Motor neuron (in vitro differentiated cells): ENCODE results near the gene TMIE. TPM values are rescaled to one million over a fixed set of nuclear protein-coding genes. Genes with fewer than 3 reads are reported as not detected.

Source experiments
- ATAC-seq, 8 experiments: fragments of 200-7000 bp; cut with Tn5 transposase; replicated peaks in 6 of 8; 2 replicates each; pipeline ENCODE4 v1.8.0; 2021; ENCODE audit warnings: mild to moderate bottlenecking in 8 of 8, moderate library complexity in 8 of 8
- H3K27ac ChIP-seq, 2 donors: fragments of 250-450 bp; sonication (Bioruptor Pico); 2 replicates each; pipeline ENCODE4 v1.9.0; 2021; ENCODE audit warnings: antibody characterized with exemption in 2 of 2, mild to moderate bottlenecking in 2 of 2, moderate library complexity in 1 of 2
- H3K4me1 ChIP-seq, 2 donors: fragments of 250-450 bp; sonication (Bioruptor Pico); replicated peaks in 1 of 2; 2 replicates each; pipeline ENCODE4 v1.6.1; 2021; ENCODE audit warnings: antibody characterized with exemption in 2 of 2, mild to moderate bottlenecking in 2 of 2, moderate library complexity in 1 of 2
- H3K4me3 ChIP-seq, 5 donors: fragments of 250-450 bp; sonication (Bioruptor Pico); 2 replicates each; pipeline ENCODE4 v1.9.0; 2021; ENCODE audit warnings: antibody characterized with exemption in 5 of 5, mild to moderate bottlenecking in 5 of 5, moderate library complexity in 4 of 5
- WGBS, 10 experiments: fragments of 450-650 bp; shearing (Covaris generic); methylation state at CpG; one replicate each; pipeline ENCODE4 v1.0.0; 2022; 5-methylcytosine and 5-hydroxymethylcytosine counted together
- in situ Hi-C, 9 experiments: fragments of 400-800 bp; cut with MboI; loops; one replicate each; pipeline ENCODE4 v1.15.0; 2021; ENCODE audit warnings: low sequenced_read_pairs in 9 of 9, low pct_unique_long_range_greater_than_20kb in 2 of 9; ENCODE audit not compliant: unreplicated experiment in 9 of 9
- total RNA-seq, 8 experiments: library from RNA; unstranded; fragments of 300-600 nt; gene quantifications; 2 replicates each; pipeline versions ENCODE4 v1.2.3 to v1.2.4, GENCODE V29; 2022

The TMIE gene
- total RNA-seq, 8 experiments from 2014 or later = 0.25 to 2.6 (median 0.82) TPM; not detected in 2

DNA sequence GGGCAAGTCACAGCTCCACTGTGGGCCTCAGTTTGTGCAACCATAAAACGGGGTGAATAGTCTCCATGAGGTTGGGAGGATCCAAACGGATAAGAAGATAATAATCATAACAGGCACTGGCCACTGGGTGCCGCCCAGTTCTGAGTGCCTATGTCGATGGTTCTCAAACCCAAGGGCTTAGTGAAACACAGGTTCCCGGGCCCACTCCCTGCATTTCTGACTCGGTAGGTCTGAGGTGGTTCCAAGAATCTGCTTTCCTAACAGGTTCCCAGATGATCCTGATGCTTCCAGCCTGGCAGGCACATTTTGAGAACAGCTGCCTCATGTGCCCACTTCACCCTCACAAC, 28.9 kb upstream of the TMIE start:
- in situ Hi-C loops = no loop called here
- Histone ChIP-seq H3K27ac (no peak overlapping the region), H3K4me1 (peaks cover 6 to 16% of the 10 kb centered on the region in 2 donors), H3K4me3 (no peak overlapping the region)
- WGBS, 10 experiments = 73% methylated on average over 4 of the region's 6 CpGs; no CpG with 5 or more reads in 9 of the 10 experiments
- ATAC-seq = no peak

DNA sequence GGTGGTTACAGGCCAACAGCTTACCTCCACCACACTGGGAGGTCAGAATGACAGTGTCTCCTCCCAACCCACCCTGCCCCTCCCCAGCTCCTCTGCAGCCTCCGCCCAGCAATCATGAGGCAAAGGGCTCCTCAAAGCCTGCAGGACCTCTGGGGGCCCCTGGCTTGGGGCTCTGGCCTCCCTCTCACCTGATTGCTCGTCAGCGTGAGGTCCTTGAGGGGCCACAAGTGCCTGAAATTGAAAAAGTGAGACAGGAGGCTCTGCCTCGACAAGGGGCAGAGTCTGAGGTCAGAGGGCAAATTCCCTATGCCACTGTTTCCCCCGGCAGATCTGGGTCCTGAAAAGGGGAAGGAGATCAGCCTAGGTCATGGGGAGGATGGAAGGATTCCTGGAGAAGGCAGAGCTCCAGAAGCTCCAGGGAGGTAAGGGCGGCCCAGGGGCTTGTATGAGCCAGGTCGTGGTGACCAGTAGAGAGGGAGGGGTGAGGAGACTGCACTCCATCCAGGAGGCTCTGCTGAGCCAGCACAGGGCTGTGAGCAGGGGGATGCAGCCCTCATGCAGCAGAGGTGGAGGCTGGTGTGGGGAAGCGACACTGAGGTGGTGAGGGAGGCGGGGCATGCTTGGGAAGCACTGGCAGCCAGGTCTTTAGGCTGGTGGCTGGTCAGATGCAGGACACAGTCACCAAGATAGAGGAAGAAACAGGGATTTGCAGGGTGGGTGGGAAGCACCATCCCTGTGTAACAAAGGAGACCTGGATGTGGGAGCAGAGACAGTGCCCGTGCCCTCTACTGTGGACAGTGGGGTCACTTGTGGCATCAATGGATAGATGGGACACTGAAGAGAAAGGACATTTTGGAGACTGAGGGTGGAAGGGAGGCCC, 27.8 kb upstream of the TMIE start:
- no peak for ATAC-seq
- 17 to 80% (median 50%) methylated on average over 1 to 4 of the region's 10 CpGs; no CpG with 5 or more reads in 3 of the 10 experiments for WGBS, 10 experiments

DNA sequence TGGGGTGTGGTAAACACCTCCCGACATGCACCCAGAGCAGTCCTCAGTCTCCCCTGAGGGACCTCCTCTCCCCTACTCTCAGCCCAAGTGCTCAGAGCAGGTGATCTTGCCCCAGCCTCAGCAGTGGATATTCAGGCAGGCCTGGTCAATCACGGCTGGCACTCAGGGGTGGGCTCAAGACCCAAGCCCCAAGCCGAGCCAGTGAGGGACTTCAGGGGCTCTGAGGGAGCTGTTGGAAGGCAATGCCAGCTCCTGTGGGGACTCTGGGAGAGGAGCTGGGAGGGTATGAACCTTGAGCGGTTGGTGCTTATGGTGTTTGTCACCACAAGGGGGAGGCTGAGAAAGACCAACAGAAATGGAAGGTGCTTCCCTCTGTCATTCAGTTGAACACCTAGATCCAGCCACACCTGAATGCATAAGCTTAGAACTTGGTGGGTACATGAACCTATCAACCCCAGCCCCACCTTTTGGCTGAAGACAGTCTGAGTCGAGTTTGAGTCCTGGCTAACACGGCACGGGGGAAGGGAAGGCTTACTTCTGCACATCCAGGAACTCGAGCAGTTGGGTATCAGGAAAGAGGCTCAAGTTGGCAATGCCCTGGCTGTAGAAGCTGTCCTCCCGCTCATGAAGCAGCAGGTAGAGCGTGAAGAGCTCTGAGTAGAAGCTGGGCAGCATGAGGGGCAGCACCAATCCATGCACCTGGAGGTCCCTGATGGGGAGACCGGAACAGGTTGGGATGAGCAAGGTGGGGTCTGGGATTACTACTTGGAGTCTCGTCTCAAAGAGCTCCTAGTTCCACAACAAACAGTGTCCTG, 27.0 kb upstream of the TMIE start:
- in situ Hi-C loops = no loop called here

More for the DNA sequence above, 27.8 kb upstream of the TMIE start:
- Histone ChIP-seq H3K4me1 (peaks cover 7 to 13% of the 10 kb centered on the region in 2 donors), H3K4me3 (no peak overlapping the region), H3K27ac (no peak overlapping the region)
- in situ Hi-C loops = no loop called here

DNA sequence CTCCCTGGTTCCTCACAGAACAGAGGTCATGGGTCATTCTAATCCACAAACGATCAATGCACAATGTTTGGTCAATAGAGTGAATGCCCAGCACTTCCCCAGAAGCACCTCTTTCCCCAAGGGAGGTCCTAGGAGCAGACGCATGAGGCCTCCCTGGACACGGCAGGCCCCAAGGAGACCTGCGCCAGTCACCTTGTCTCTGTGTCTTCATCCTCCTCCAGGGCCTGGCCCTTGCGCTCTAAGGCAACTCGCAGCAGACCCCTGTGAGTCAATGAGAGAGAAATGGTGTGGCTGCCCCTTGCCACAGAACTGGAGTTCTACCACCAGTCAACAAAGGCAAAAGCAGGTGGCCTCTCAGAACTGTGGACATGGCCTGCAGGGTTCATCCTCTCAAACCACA, 25.8 kb upstream of the TMIE start:
- Histone ChIP-seq H3K4me1 (peaks cover 7 to 10% of the 10 kb centered on the region in 2 donors), H3K27ac (no peak overlapping the region), H3K4me3 (no peak overlapping the region)
- no peak for ATAC-seq
- 67 to 100% (median 90%) methylated on average over 1 to 3 of the region's 6 CpGs; no CpG with 5 or more reads in 5 of the 10 experiments for WGBS, 10 experiments
- in situ Hi-C loops = no loop called here

More for the DNA sequence above, 27.0 kb upstream of the TMIE start:
- no peak overlapping the region for H3K27ac ChIP-seq
- peaks cover 7 to 10% of the 10 kb centered on the region in 2 donors for H3K4me1 ChIP-seq
- ATAC-seq = no peak
- 53 to 100% (median 89%) methylated on average over 1 to 9 of the region's 12 CpGs; no CpG with 5 or more reads in 1 of the 10 experiments for WGBS, 10 experiments
- no peak overlapping the region for H3K4me3 ChIP-seq

DNA sequence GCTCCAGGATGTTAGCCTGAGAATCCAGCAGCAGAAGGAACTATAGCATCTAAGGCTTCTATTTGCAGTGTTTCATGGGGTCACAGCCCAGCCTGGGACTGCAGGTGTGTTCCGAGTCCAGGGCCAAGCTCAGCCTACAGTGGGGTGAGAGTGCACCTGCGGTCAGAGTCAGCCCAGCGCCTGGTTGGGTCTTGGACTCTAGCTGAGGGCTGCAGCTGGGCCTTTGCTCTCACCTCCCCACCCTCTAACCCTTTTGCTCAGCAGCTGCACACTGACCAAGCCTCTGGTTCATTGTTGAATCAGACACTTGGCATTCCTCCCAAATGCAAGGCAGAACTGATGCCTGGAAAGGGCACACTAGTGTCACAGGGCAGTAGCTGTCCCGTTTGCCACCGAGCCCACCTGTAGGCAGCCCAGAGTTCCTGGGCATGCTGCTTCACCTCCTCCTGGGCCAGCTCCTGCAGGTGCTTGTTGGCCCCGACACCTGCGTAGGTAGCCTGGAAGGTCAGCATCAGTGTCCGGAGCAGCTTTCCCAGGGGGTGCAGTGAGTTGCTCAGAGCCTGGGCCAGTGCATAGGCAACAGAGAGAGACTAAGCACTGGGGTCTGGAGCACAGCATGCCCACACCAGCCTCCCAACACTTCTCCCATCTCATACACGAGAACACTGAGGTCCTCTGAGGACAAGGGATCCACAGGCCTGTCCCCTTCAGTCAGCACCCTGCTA, 25.2 kb upstream of the TMIE start:
- Histone ChIP-seq H3K4me1 (peaks cover 7 to 10% of the 10 kb centered on the region in 2 donors), H3K27ac (no peak overlapping the region), H3K4me3 (no peak overlapping the region)
- WGBS, 10 experiments = 17 to 100% (median 80%) methylated on average over 1 to 3 of the region's 9 CpGs; no CpG with 5 or more reads in 5 of the 10 experiments
- in situ Hi-C loops = no loop called here
- peak in 2 of 8 experiments; percentile 11 to 25 for ATAC-seq

DNA sequence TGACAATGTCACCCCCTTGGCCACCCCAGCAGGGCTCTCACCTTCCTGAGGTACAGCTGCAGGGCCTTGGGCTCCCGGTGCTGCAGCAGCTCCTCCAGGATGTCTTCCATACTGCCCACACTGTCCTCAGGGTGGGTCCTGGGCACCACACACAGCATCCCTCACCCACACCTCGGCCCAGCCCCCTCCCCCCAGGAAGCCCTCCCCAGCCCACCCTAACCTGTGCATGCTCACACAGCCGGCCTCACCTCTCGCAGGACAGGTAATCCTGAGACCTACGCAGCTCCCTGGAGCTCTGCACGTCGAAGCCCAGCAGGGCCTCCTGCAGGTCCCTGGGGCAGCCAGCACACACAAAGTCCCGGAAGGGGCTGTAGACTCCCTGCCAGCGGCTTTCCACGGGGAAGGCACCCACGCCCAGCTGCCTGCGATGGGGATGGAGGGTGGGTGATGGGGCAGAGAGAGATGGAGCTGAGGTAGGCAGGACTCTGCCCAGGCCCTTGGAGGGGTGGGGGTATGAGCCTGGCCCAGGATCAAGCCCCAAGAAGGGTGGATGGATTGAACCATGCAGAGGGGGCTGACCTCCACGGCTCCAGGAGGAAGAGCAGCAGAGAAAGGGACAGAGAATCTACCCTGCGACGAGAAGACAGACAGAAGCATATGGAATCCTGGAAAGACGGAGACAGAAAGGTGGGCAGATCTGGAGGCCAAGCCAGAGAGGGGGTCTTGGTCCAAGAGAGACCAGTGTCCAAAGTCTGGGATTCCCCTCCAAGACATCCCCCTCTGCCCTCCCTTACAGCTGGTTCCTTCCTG, 24.4 kb upstream of the TMIE start:
- in situ Hi-C loops = no loop called here
- ATAC-seq = peak in 7 of 8 experiments; percentile 6 to 54 (median 31)
- Histone ChIP-seq H3K27ac (no peak overlapping the region), H3K4me3 (no peak overlapping the region), H3K4me1 (peaks cover 7 to 10% of the 10 kb centered on the region in 2 donors)
- 73 to 100% (median 100%) methylated on average over 1 to 3 of the region's 16 CpGs; no CpG with 5 or more reads in 7 of the 10 experiments for WGBS, 10 experiments

DNA sequence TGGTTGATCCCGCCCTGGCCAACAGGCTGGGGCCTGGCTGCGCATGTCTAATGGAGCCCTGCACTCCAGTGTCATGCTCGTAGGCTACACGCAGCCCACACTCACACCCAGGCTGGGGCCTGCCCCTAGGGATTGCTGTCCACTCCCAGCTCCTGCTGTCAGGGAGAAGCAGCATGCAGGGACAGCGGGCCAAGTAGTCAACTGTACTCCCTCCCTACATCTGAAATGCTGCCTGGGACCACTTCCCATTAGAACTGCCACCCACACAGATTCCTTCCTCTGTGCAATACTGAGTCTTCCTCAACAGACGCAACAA, 23.8 kb upstream of the TMIE start:
- Histone ChIP-seq H3K4me1 (peaks cover 7 to 10% of the 10 kb centered on the region in 2 donors), H3K4me3 (no peak overlapping the region), H3K27ac (no peak overlapping the region)
- ATAC-seq = peak; percentile 52 to 97 (median 87)
- 0 to 100% (median 81%) methylated on average over 1 to 3 of the region's 6 CpGs; no CpG with 5 or more reads in 2 of the 10 experiments for WGBS, 10 experiments
- in situ Hi-C loops = no loop called here

DNA sequence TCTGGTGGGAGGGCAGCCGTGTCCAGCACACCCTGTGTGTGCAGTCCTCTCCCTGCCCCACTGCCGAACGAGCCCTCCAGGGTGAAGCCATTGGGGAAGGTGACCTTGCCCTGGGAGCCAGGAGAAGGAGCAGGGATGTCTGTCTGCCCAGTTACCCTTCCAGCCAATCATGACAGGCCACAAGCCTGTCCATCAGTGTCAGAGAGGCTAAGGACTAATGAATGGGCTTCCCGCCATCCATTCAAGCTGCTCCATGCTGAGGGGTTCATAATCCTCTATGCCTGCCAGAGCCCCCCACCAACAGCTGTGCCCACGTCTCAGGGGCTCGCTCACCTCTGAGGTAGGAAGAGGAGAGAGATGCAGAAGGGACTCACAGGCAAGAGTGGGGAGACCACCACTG, 22.9 kb upstream of the TMIE start:
- ATAC-seq = no peak
- Histone ChIP-seq H3K27ac (no peak overlapping the region), H3K4me1 (peaks cover 7 to 10% of the 10 kb centered on the region in 2 donors), H3K4me3 (no peak overlapping the region)
- in situ Hi-C loops = no loop called here
- 78 to 100% (median 79%) methylated on average over 1 to 4 of the region's 6 CpGs; no CpG with 5 or more reads in 6 of the 10 experiments for WGBS, 10 experiments

DNA sequence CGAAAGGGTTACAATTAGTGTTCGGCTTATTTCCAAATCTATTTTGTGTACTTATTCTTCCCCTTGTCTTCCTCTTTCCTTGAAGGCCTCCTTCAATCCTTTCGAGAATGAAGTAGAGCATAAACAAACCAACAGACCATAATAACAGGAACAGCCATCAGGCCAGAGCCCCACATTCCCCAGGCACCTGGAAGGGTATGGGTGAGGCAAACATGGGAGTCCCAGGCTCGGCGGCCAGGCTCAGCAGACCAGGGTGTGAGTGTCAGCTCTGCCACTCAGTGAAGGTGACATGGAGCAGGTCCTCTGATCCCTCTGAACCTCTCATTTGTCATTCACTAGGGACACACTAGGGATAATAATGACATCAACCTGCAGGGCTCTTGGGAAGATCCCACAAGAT, 21.5 kb upstream of the TMIE start:
- Histone ChIP-seq H3K4me3 (no peak overlapping the region), H3K27ac (no peak overlapping the region), H3K4me1 (peaks cover 7 to 10% of the 10 kb centered on the region in 2 donors)
- 70 to 100% (median 87%) methylated on average over 1 to 3 of the region's 5 CpGs; no CpG with 5 or more reads in 3 of the 10 experiments for WGBS, 10 experiments
- in situ Hi-C loops = no loop called here
- no peak for ATAC-seq

DNA sequence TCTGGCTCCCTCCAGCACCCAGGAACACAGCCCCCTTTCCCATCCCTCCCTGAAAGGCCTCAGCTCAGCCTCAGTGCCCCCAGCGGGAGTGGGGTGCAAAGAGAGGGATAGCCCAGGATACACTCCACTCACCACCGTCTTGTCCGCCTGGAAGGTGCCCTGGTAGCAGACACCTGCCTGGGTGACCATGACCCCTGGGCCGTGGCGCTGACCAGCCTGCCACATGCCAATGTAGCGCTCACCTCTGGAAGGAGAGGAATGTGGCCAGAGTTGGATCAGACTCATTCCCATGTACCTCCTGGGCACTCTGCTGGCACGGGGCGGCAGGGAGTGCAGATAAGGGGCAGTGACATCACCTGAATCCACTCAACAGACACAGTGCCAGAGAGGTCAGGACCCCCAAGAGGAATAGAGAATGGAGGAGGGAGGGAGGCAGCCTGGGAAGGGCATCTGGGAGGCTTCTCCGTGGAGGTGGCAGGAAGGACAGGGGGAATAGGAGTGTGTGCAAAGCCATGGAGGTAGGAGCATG, 20.8 kb upstream of the TMIE start:
- in situ Hi-C loops = no loop called here
- Histone ChIP-seq H3K4me1 (peaks cover 7 to 9% of the 10 kb centered on the region in 2 donors), H3K4me3 (no peak overlapping the region), H3K27ac (no peak overlapping the region)
- 100% methylated on average over 1 to 2 of the region's 9 CpGs; no CpG with 5 or more reads in 8 of the 10 experiments for WGBS, 10 experiments
- no peak for ATAC-seq

DNA sequence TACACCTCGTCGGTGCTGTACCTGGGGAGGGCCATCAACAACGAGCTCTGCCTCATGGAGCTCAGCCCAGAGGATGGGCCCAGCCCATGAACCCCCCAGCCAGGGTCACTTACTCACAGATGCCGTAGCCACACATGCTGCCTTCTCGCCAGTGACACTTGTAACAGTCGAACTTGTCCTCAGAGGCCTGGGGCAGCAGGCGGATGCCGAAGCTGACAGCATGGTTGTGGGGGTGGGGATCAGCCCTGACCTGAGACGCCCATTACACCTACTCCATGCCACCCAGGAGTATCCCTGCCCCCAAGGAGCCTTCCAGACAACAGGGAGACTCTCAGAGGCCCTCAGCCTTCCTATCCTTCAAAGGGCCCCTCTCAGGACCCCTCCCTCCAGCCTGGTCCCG, 19.8 kb upstream of the TMIE start:
- peaks cover 7% of the 10 kb centered on the region in 2 donors for H3K4me1 ChIP-seq
- WGBS, 10 experiments = 68 to 100% methylated on average over 1 to 4 of the region's 10 CpGs; no CpG with 5 or more reads in 8 of the 10 experiments
- ATAC-seq = no peak
- H3K27ac ChIP-seq = no peak overlapping the region
- in situ Hi-C loops = no loop called here
- no peak overlapping the region for H3K4me3 ChIP-seq
